Activated naive CD4-positive, alpha-beta T cell treated with anti-CD3 and anti-CD28 coated beads, Interleukin-2, amount 50 U/mL, for 24 hours (primary cell): Measurements from ENCODE around the gene PNPLA8.

Experiments
- H3K27ac Mint-ChIP-seq: one replicate; pipeline ENCODE4 v1.8.0; 2021; ENCODE audit warnings: mild to moderate bottlenecking, mixed read lengths
- H3K27me3 Mint-ChIP-seq: one replicate; pipeline ENCODE4 v1.8.0; 2021; ENCODE audit warnings: mixed read lengths
- H3K36me3 Mint-ChIP-seq: one replicate; pipeline ENCODE4 v1.8.0; 2021; ENCODE audit warnings: mixed read lengths
- H3K4me1 Mint-ChIP-seq: one replicate; pipeline ENCODE4 v1.8.0; 2021; ENCODE audit warnings: mixed read lengths
- H3K4me3 Mint-ChIP-seq: one replicate; pipeline ENCODE4 v1.8.0; 2021; ENCODE audit warnings: mild to moderate bottlenecking, mixed read lengths
- H3K9me3 Mint-ChIP-seq: one replicate; pipeline ENCODE4 v1.8.0; 2021; ENCODE audit warnings: mixed read lengths

PNPLA8 gene

GRCh38 chr7:108449521-108449920 is 76.4 kb downstream of the PNPLA8 start:
- H3K9me3 Mint-ChIP-seq, result no peaks in the 10 kb centered on the region
- peaks cover 1% of the 10 kb centered on the region for H3K4me1 Mint-ChIP-seq
- no peak overlapping the region for H3K4me3 Mint-ChIP-seq
- no peak overlapping the region for H3K27ac Mint-ChIP-seq
- H3K27me3 Mint-ChIP-seq, result peaks cover 13% of the 10 kb centered on the region
- no peaks in the 10 kb centered on the region for H3K36me3 Mint-ChIP-seq

- Mint-ChIP-seq H3K36me3 (no peaks in the 10 kb centered on the region), H3K4me3 (no peak overlapping the region), H3K9me3 (no peaks in the 10 kb centered on the region), H3K4me1 (no peaks in the 10 kb centered on the region), H3K27me3 (peaks cover 12% of the 10 kb centered on the region), H3K27ac (no peak overlapping the region)
These were observed 77.1 kb downstream of the PNPLA8 start for GRCh38 chr7:108448584-108449505.

- H3K36me3 Mint-ChIP-seq, result no peaks in the 10 kb centered on the region
- H3K27me3 Mint-ChIP-seq, result peaks cover 1% of the 10 kb centered on the region
- peaks cover 3% of the 10 kb centered on the region for H3K4me1 Mint-ChIP-seq
- H3K27ac Mint-ChIP-seq, result peak overlapping the region; percentile 65
- H3K9me3 Mint-ChIP-seq, result no peaks in the 10 kb centered on the region
- H3K4me3 Mint-ChIP-seq, result no peak overlapping the region
These were observed 83.8 kb downstream of the PNPLA8 start for GRCh38 chr7:108442039-108442568.

GRCh38 chr7:108441392-108441955 is 84.5 kb downstream of the PNPLA8 start:
- no peak overlapping the region for H3K27ac Mint-ChIP-seq
- H3K4me3 Mint-ChIP-seq, result no peak overlapping the region
- peaks cover 1% of the 10 kb centered on the region for H3K27me3 Mint-ChIP-seq
- no peaks in the 10 kb centered on the region for H3K36me3 Mint-ChIP-seq
- no peaks in the 10 kb centered on the region for H3K9me3 Mint-ChIP-seq
- peaks cover 3% of the 10 kb centered on the region for H3K4me1 Mint-ChIP-seq

- Mint-ChIP-seq H3K27me3 (peaks cover 2% of the 10 kb centered on the region), H3K27ac (no peak overlapping the region), H3K4me1 (peaks cover 3% of the 10 kb centered on the region), H3K36me3 (no peaks in the 10 kb centered on the region), H3K9me3 (no peaks in the 10 kb centered on the region), H3K4me3 (no peak overlapping the region)
These were observed 85.3 kb downstream of the PNPLA8 start for GRCh38 chr7:108440613-108441012.

GRCh38 chr7:108436906-108437305 is 89.0 kb downstream of the PNPLA8 start:
- no peaks in the 10 kb centered on the region for H3K9me3 Mint-ChIP-seq
- peaks cover under 1% of the 10 kb centered on the region for H3K4me1 Mint-ChIP-seq
- H3K4me3 Mint-ChIP-seq, result no peak overlapping the region
- peaks cover 1% of the 10 kb centered on the region for H3K36me3 Mint-ChIP-seq
- H3K27ac Mint-ChIP-seq, result no peak overlapping the region
- H3K27me3 Mint-ChIP-seq, result peaks cover 7% of the 10 kb centered on the region

- Mint-ChIP-seq H3K36me3 (peaks cover 1% of the 10 kb centered on the region), H3K27ac (no peak overlapping the region), H3K27me3 (peaks cover 12% of the 10 kb centered on the region), H3K9me3 (no peaks in the 10 kb centered on the region), H3K4me3 (no peak overlapping the region), H3K4me1 (no peaks in the 10 kb centered on the region)
These were observed 91.9 kb downstream of the PNPLA8 start for GRCh38 chr7:108434010-108434409.

GRCh38 chr7:108431099-108431498 is 94.8 kb downstream of the PNPLA8 start:
- Mint-ChIP-seq H3K9me3 (no peaks in the 10 kb centered on the region), H3K36me3 (peaks cover 1% of the 10 kb centered on the region), H3K4me3 (no peak overlapping the region), H3K27me3 (peaks cover 12% of the 10 kb centered on the region), H3K4me1 (no peaks in the 10 kb centered on the region), H3K27ac (no peak overlapping the region)

GRCh38 chr7:108430664-108431063 is 95.3 kb downstream of the PNPLA8 start:
- Mint-ChIP-seq H3K4me1 (no peaks in the 10 kb centered on the region), H3K27ac (no peak overlapping the region), H3K27me3 (peaks cover 12% of the 10 kb centered on the region), H3K4me3 (no peak overlapping the region), H3K9me3 (no peaks in the 10 kb centered on the region), H3K36me3 (peaks cover 1% of the 10 kb centered on the region)

- H3K27ac Mint-ChIP-seq, result no peak overlapping the region
- H3K36me3 Mint-ChIP-seq, result peaks cover 1% of the 10 kb centered on the region
- no peak overlapping the region for H3K4me3 Mint-ChIP-seq
- H3K9me3 Mint-ChIP-seq, result no peaks in the 10 kb centered on the region
- H3K27me3 Mint-ChIP-seq, result peaks cover 9% of the 10 kb centered on the region
- H3K4me1 Mint-ChIP-seq, result no peaks in the 10 kb centered on the region
These were observed 98.2 kb downstream of the PNPLA8 start for GRCh38 chr7:108427766-108428165.

GRCh38 chr7:108425714-108426275 is 100.1 kb downstream of the PNPLA8 start:
- Mint-ChIP-seq H3K9me3 (no peaks in the 10 kb centered on the region), H3K4me3 (no peak overlapping the region), H3K4me1 (no peaks in the 10 kb centered on the region), H3K36me3 (no peaks in the 10 kb centered on the region), H3K27me3 (peaks cover 9% of the 10 kb centered on the region), H3K27ac (no peak overlapping the region)

GRCh38 chr7:108424013-108424412 is 101.9 kb downstream of the PNPLA8 start:
- peaks cover 9% of the 10 kb centered on the region for H3K4me1 Mint-ChIP-seq

GRCh38 chr7:108423089-108423989 is 102.6 kb downstream of the PNPLA8 start:
- Mint-ChIP-seq H3K4me1 (peaks cover 10% of the 10 kb centered on the region), H3K4me3 (no peak overlapping the region), H3K36me3 (no peaks in the 10 kb centered on the region), H3K27me3 (peaks cover 17% of the 10 kb centered on the region), H3K27ac (no peak overlapping the region), H3K9me3 (no peaks in the 10 kb centered on the region)

More at GRCh38 chr7:108424013-108424412, 101.9 kb downstream of the PNPLA8 start:
- H3K27me3 Mint-ChIP-seq, result peaks cover 14% of the 10 kb centered on the region
- H3K36me3 Mint-ChIP-seq, result no peaks in the 10 kb centered on the region
- H3K9me3 Mint-ChIP-seq, result no peaks in the 10 kb centered on the region
- no peak overlapping the region for H3K27ac Mint-ChIP-seq
- no peak overlapping the region for H3K4me3 Mint-ChIP-seq

- peaks cover 10% of the 10 kb centered on the region for H3K4me1 Mint-ChIP-seq
- peaks cover 24% of the 10 kb centered on the region for H3K27me3 Mint-ChIP-seq
- H3K4me3 Mint-ChIP-seq, result no peak overlapping the region
- H3K9me3 Mint-ChIP-seq, result no peaks in the 10 kb centered on the region
- H3K27ac Mint-ChIP-seq, result no peak overlapping the region
- H3K36me3 Mint-ChIP-seq, result no peaks in the 10 kb centered on the region
These were observed 104.1 kb downstream of the PNPLA8 start for GRCh38 chr7:108421720-108422331.
